DMS53 treated with DMSO at 0.1 percent for 48 hours (cell line): ENCODE results near the gene RPL7A.
"Not testable (repeated sequence)": the region's sequence is repeated elsewhere in the genome, so short reads cannot be mapped to it uniquely, and the experiment has no call there.

ENCODE experiments used
- DNase-seq: peaks from one replicate; lab custom pipeline; 2025; ENCODE audit not compliant: unreplicated experiment; lab: John Stamatoyannopoulos, UW

Gene RPL7A

DNA sequence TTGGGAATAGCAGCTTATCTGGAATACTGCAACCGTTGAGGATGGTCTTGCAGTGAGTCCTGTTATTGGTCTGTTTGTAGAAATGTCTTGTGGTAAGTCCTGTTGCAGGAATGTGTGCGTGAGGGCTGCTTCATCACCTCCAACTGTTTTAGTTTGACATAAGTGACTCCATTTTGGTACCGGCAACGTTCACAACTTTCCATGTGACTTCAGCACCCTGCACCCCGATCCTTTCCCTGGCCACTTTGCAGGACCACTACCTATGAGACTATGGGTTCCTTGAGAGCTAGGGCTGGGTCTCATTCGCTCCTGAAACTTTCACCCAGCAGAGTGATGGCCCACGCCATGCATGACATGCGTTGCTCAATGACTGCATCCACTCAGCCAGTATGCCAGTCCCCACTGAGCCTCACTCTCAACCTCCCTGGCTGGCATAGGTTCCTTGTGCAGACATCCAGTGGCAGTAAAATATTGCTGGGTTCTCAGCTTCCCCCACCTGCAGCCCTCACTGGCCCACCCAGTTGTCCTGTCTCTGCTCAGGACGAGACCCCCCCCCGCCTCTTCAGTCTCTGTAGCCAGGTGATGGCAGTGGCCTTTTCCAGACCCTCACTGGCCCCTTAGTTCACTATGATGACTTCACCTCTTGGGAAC, 20.1 kb upstream of the RPL7A start:
- no peak for DNase-seq

DNA sequence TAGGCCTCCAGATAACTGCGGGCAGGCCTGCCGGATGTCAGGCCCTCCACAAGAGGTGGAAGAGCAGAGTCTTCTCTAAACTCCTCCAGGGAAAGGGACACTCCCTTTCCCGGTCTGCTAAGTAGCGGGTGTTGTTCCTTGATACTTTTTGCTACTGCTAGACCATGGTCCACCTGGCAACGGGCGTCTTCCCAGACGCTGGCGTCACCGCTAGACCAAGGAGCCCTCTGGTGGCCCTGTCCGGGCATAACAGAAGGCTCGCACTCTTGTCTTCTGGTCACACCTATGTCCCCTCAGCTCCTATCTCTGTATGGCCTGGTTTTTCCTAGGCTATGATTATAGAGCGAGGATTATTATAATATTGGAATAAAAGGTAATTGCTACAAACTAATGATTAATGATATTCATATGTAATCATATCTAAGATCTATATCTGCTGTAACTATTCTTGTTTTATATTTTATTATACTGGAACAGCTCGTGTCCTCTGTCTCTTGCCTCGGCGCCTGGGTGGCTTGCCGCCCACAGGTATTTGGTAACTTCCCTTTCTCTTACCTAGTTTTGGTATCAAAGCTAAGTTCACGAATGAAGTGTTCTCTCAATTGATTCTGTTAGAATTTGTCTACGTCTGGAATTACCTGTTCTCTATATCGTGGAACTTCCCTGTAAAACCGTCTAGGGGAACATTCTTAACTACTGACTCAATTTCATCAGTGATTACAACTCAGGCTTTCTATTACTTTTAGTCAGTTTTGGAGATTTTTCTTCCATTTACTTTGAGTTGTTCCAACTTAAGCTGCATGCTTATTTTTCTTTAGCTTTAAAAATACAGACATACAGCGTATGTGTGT, 18.5 kb upstream of the RPL7A start:
- peak; percentile 32 for DNase-seq

DNA sequence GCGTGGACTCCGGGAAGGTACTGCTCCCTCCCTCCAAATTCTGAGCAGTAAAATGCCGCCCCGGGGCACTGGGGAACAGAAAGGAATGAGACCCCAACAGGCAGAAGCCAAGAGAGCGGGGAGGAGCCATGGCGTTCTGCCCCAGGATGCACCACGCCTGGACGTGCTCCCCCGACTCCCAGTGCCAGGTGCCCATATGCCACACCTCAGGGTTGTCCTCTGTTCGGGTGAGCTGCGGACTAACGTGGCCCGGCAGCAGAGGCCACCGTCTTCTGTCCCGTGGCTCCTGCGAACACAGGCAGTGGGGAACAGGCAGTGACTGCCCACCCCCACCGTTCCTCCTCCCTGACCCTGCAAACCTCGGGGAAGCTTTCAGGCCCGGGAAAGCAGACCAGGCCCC, 16.8 kb upstream of the RPL7A start:
- DNase-seq: no peak

DNA sequence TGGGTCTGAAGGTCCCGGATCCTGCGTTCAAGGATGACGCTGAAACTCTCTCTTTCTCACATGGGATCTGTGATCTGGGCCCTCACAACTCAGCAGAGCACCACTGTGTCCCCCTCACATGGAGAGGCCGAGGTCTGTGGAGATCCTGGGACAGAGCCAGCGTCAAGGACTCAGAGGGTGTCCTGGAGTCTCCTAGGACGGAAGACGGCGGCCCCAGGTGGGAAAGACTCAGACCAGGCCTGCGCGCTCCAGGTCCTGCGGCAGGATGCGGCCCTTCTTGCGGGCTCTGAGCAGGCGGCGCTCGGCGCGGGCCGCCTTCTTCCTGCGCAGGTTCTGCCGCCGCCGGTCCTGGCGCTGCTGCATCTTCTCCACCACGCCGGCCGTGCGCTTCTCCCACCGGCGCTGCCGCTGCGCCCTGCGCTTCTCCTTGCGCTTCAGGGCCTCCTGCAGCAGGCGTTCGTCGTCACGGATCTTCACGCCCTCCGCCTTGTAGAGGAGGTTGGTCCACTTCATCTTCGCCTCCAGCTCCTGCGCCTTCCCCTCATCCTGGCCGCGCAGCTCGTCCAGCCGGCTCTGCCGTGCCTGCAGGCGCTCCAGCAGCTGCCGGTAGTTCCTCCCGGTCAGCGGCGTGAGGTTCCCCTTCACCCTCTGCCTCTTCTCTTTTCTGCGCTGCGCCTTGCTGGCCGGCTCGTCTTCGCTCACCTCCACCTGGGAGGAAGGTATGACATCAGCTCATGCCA, 16.2 kb upstream of the RPL7A start:
- no peak for DNase-seq

DNA sequence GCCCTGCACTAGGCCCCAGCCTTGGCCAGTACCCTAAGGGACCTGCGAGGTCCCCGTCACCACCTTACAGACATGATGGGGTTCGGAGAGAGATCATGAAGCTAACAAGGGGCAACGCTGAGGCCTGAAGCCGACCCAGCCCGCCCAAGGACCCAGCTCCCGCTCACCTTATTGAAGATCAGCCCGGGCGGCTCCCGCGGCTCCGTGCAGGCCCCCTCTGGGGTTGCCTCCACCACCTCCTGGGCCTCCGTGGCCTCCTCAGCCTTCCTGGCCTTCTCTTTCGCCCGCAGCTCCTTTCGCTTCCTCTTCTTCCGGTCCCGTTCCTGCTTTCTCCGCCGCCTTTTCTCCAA, 15.7 kb upstream of the RPL7A start:
- no peak for DNase-seq

DNA sequence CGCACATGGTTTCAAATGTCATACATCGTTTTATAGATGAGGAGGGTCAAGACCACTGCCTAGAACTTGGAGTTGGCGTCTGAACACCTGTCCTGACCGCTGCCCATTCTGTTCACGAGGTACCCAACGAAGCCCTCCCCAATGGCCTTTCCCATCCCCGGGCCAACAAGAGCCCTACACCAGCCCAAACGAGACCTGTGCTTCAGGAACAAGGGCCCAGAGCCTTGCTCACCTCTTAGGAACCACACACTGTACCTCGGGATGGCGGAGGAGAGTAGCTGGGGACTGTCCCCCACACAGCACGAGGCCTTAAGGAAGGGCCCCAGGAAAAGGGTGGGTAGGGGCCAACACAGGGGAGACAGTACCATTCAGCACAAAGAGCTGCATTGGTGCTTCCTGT, 15.0 kb upstream of the RPL7A start:
- no peak for DNase-seq

DNA sequence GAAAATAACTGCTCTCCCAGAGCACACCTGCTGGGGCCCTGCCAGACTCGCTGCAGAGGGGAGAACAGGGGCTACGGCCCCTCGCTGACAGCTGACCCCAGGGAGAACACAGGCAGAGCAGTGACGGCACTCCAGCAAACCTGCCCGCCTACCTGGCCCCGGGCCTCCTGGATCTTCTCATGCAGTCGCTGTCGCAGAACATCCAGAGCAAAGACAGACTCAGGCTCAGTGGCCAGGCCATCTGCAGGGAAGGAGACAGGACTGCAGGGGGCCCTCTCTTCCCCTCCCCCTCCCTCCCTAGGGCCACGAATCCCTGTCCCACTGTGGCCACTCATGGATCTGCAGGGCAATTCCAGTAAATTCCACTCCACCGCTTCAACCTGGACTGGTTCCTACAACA, 14.5 kb upstream of the RPL7A start:
- no peak for DNase-seq

DNA sequence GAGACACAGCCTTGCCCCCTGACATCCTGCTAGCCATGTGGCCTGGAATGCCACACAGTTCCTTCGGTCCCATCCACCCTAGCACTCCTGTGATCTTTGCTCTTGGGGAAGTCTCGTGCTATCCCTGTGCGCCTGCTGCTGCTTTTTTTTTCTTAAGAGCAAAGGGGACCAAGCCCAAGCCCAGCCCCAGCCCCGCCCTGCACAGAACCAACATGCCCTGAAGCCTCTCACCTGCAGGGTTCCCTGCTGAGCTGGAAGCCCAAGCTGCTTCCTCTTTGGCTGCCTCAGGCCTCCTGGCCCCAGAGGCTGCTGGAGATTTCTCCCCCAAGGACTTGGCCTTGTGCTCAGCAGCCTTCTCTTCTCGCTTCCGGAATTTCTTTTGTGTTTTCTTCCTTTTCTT, 13.9 kb upstream of the RPL7A start:
- DNase-seq: no peak

DNA sequence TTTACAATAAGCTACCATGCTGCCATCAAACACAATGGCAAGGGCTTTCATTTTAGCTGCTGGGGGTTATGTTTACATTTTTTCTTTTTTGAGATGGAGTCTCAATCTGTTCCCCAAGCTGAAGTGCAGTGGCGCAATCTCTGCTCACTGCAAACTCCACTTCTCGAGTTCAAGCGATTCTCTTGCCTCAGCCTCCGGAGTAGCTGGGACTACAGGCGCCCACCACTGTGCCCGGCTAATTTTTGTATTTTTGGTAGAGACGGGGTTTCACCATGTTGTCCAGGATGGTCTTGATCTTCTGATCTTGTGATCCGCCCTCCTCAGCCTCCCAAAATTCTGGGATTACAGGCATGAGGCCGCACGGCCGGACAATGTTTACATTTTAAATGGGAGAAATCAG, 13.1 kb upstream of the RPL7A start:
- not testable (repeated sequence) for DNase-seq

DNA sequence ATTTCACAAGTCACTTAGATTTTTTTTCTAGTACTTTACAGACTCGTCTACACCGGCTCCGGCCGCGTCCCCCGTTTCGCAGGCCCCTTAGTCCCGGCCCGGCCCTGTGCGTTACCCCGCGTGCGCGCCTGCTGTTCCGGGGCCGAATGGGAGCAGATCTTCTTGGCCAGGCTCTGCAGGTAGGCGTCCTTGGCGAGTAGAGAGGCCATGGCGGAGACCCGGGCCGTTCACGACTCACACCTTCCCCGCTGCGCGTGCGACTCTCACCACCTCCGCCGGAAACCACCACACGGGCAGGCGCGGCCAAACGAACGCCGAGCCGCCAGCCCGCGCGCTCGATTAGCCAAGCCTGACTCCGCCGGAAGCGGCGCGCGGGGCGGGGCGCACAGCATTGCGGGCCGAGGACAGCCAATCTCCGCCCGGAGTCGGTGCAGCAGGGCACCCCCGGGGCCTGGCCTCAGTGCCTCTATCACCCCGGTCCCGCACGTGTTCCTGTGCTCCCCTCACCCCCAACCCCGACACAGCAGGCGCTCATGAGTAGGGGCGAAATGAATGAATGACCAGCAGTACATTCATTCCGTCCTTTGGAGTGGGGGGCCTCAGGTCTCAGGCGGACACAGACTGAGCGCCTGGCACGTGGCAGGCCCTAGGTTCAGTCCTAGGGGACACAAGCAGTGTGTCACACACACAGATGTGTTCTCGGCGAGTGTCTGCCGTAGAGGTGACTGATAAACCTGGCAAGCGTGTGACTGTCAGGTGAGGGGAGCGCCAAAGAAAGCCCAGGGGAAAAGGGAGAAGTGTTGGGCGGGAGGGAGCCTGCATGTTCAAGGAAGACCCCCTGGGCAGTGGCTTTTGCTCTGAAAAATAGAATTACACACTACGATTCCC, 11.8 kb upstream of the RPL7A start, which contains the start of gene SURF6:
Gene SURF6, minus strand, starts transcription at position 265 of the 888 bp plus-strand sequence. Its CDS starts 56 bp downstream, at position 209.
- DNase-seq: peak; percentile 87

DNA sequence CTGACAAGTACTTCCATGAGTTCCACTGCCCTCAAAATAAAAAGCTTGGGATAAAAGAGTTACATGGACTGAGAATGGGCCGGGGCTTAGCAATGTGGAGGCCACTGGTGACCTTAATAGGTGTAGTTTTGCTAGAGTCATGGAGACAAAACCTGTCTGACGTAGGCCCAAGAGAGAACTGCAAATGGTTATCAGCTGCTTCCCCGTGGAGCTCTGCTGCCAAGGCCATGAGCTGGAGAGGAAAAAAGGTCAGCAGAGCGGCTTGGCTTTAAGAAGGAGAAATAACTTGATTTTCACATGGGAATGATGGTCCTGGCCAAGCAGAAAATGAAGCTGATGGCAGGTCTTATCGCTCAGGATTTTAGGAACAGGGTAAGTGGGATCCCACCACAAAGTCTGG, 8.4 kb upstream of the RPL7A start:
- no peak for DNase-seq

DNA sequence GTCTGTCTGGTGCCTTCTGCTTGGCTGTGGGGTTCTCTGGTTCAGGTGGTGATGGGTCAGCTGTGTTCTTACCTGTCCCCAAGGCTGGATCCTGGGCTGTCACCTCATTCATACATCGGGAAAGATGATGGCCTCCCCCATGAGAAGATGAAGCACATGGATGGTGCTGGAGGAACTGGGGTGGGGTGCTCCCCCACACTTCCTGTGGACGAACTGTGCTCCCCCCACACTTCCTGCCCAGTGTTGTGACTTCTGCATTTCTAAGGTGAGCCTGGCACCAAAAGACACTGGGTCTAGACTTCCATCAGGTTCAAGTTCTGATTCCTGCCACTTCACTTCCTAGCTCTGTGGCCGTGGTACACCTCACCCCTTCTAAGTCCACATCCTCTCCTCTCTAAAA, 7.8 kb upstream of the RPL7A start:
- no peak for DNase-seq

DNA sequence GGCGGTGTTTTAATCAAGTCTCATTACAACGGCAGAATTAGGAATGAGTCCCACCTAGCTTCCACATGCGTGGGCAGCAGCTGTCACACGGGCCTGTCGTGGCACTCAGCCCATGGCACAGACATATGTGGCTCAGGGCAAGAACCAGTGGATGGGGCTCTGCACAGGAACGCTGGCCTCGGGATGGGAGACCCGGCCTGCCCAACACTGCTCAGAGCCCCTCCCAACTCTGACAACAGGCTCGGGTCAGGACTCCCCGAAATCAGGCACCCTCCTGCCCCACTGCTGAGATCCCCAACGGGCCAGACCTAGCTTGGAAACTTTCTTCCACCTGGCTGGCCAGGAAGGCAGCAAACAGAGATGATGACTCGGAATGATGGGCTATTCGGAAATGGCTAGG, 7.1 kb upstream of the RPL7A start:
- no peak for DNase-seq

DNA sequence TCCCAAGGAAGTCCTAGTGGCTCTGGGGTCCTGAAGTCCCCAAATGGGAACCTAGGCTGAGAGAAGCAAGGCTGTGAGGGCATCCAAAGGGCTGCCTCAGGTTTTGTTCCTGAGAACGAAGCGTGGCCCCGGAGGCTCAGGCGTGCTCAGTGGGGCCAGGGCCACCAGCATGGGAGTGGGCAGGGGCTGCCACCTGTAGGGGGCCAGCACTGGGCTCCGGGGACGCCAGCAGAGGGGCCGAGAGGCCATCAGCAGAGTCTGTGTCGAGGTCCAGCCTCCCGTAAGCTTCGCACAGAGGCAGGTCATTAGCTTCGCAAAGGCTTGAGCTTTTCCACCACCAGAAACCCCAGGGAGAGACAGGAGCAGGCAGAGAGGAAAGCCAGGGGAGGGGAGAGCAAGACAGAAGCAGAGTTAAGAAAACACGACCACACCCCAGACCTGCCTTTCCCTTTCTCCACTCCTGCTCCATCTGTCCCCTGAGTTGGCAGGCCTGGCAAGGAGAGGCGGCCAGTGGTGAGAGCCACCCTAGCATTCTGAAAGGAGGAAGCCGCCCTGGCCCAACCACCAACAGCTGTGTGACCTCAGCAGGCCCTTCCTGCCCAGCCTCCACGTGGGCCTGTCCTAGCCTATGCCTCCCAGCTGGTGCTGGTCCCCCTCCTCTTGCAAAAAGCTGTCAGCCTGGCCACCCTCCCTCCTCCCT, 6.5 kb upstream of the RPL7A start:
- DNase-seq: no peak

DNA sequence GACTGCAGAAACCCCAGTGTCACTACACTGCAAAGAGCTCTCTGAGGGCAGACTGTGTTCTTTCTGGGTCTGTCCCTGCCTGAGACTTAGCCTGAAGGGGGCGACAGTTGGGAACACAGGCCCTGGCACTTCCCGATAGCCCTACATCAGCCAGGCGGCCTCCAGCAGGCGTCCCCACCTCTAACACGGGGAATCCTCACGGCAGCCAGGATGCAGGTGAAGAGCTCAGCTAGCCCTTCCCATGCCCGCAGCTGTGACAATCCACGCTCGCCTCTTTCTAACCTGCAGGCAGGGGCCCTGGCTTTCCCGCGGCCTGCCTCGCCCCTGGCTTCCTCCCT, 6.0 kb upstream of the RPL7A start:
- DNase-seq: no peak

DNA sequence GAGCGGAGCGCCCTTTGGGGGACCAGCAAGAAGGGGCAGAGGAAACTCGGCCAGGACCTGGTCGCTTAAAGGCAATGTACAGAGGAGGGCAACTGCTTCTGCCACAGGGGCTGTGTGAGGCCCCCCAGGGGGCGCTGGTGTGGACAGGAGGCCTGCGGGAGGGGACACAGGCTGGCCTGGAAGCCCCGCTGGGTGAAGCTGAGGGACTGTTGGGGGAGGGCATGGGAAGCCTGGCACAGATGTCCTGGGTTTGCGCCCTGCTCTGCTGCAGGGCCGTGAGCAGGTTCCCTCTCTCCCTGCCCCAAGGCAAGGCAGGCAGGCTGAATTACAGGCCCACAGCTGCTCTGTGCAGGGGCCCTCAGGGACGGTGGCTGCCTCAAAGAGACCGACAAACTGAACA, 5.4 kb upstream of the RPL7A start:
- DNase-seq: no peak

DNA sequence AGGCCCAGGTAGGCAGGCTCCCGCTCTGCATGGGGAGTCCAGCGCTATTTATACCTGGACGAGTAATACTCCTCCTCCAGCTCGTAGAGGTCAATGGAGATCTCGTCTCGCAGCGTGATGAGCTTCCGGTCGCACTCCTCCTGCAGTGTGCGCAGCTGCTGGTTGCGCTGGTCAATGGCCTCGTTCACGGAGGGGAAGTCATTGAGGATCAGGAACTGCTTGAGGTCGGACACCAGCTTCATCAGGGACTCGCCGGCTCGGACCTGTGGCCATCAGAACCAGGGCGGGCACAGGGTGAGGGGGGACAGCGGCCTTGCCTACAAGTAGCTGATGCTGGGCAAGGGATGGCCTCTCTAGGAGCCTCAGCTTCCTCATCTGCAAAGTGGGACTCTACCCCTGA, 3.9 kb upstream of the RPL7A start:
- no peak for DNase-seq

DNA sequence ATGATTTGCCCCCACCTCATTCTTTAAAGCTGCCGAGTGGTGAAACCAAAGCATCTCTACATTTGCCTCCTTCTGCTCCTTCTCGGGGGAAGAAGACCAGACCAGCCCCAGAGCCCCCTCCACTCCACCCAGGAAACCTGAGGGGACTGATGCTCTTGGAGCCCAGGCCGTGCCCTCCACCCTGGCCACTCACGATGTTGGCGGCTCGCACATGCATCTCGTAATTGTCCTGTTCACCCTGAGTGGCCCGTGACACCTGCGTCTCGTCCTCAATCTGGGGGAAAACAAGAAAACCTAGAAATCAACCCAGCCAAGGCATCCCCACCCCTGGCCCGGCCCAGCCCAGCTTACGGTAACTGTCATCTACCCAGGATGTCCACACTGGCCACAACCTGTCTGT, 3.0 kb upstream of the RPL7A start:
- DNase-seq: no peak

DNA sequence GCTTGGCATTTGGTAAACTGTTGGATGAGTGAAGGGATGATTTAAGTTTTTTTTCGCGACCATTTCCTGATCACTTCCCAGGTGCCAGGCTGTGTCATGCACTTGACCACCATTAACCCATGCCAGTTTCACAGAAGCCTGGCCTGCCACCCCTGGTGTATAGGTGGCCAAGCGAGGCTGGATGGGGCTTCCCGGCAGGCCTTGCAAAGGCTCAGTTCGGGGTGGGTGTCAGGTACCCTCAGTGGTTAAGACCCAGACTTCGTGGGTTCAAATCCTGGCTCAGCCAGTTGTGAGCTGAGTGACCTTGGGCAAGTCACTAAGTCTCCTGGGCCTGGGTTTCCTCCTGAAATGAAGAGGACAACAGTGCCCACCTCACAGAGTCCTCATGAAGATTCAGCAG, 2.4 kb upstream of the RPL7A start:
- DNase-seq: no peak

DNA sequence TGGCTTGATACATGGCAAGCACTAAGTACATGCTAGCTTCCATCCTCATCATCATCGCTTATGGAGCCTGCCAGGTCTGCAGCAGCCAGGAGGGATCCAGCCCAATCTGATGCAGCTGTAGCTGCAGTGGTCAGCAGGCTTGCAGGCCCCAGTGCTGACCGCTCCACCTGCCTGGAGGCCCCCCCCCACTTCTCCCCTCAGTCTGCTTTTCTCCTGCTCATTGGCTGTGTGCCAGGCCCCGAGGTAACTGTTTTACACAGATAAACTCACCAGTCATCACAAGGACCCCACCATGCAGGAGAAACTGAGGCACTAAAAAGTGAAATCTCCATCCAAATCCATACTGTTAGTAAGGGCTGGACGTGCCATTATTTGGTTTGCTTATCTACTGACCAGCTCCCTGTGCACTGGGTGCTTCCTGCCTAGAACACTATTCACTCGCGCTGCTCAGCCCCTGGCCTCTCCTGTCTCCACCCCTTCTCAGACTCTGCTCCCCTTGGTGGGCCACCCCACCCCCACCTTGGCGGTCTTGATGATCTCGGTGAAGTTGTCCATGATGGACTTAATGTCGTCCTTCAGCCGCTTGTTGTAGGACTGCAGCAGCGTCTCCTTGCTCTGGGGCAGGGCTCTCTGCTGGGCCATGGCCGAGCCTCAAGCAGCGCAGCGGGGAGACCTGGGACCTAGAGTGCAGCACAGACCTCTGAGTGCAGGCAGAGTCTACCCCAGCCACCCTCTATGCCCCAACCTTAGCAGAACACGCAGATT, 1.8 kb upstream of the RPL7A start:
- no peak for DNase-seq
